HEK293T (cell line): Measurements from ENCODE around the gene WDR90.
A peak's percentile ranks its signal among the peaks of the same experiment; 100 is the strongest.

Source experiments
- CTCF ChIA-PET: fragments of 350-600 bp; formaldehyde crosslinking; extraction: SDS; loops from one replicate; lab custom pipeline; 2021; ENCODE audit warnings: antibody characterized with exemption, inconsistent platforms; lab: Yijun Ruan, JAX
- POLR2A ChIA-PET: fragments of 350-600 bp; formaldehyde crosslinking; extraction: SDS; loops from one replicate; lab custom pipeline; 2020; ENCODE audit warnings: antibody characterized with exemption, inconsistent platforms; lab: Yijun Ruan, JAX
- DNase-seq: peaks from one replicate; pipeline ENCODE4 v3.0.0; 2012; ENCODE audit warnings: mixed read lengths; ENCODE audit errors: extremely low spot score
- ARNT ChIP-seq: fragments of 450-650 bp; IDR thresholded peaks from 2 replicates; pipeline ENCODE4 v1.6.1; 2017; ENCODE audit warnings: mild to moderate bottlenecking
- BHLHE40 ChIP-seq: fragments of 450-650 bp; IDR thresholded peaks from 2 replicates; pipeline ENCODE4 v1.6.1; 2016; ENCODE audit warnings: mild to moderate bottlenecking, moderate library complexity, borderline replicate concordance
- CTBP1 ChIP-seq: fragments of 450-650 bp; IDR thresholded peaks from 2 replicates; pipeline ENCODE4 v1.6.1; 2016; ENCODE audit warnings: borderline replicate concordance
- ELF4 ChIP-seq: fragments of 450-650 bp; IDR thresholded peaks from 2 replicates; pipeline ENCODE4 v1.6.1; 2017; ENCODE audit warnings: antibody characterized with exemption
- FOXA1 ChIP-seq: fragments of 450-650 bp; IDR thresholded peaks from 2 replicates; pipeline ENCODE4 v1.6.1; 2016; ENCODE audit warnings: mild to moderate bottlenecking
- FOXK2 ChIP-seq: fragments of 450-650 bp; IDR thresholded peaks from 2 replicates; pipeline ENCODE4 v1.6.1; 2016; ENCODE audit warnings: mild to moderate bottlenecking
- FOXM1 ChIP-seq: fragments of 450-650 bp; IDR thresholded peaks from 2 replicates; pipeline ENCODE4 v1.6.1; 2017; ENCODE audit warnings: mild to moderate bottlenecking, borderline replicate concordance
- HDGF ChIP-seq: fragments of 450-650 bp; IDR thresholded peaks from 2 replicates; pipeline ENCODE4 v1.6.1; 2017; ENCODE audit warnings: antibody characterized with exemption, borderline replicate concordance
- L3MBTL2 ChIP-seq: fragments of 450-650 bp; conservative IDR thresholded peaks from 2 replicates; pipeline ENCODE4 v1.6.1; 2016; ENCODE audit warnings: mild to moderate bottlenecking
- LEF1 ChIP-seq: fragments of 450-650 bp; IDR thresholded peaks from 2 replicates; pipeline ENCODE4 v1.6.1; 2017; ENCODE audit warnings: mild to moderate bottlenecking, borderline replicate concordance
- NFRKB ChIP-seq: fragments of 450-650 bp; IDR thresholded peaks from 2 replicates; pipeline ENCODE4 v1.6.1; 2016; ENCODE audit warnings: mild to moderate bottlenecking, moderate library complexity
- PKNOX1 ChIP-seq: fragments of 450-650 bp; IDR thresholded peaks from 2 replicates; pipeline ENCODE4 v1.6.1; 2016
- SP1 ChIP-seq: fragments of 450-650 bp; IDR thresholded peaks from 2 replicates; pipeline ENCODE4 v1.6.1; 2017
- SUZ12 ChIP-seq: fragments of 450-650 bp; IDR thresholded peaks from 2 replicates; pipeline ENCODE4 v1.6.1; 2016; ENCODE audit warnings: mild to moderate bottlenecking
- TARDBP ChIP-seq: fragments of 450-650 bp; IDR thresholded peaks from 2 replicates; pipeline ENCODE4 v1.6.1; 2016
- ZNF384 ChIP-seq: fragments of 450-650 bp; IDR thresholded peaks from 2 replicates; pipeline ENCODE4 v1.6.1; 2016

Gene WDR90

GRCh38 chr16:636206-637080 lies 12.7 kb upstream of the WDR90 start, which contains the start of gene METTL26:
METTL26 (minus strand) TSS chr16:636305; CDS start chr16:636290, 15 bp downstream.
- DNase-seq = peak; percentile 89
- TF ChIP-seq TARDBP = no peak
- peak; percentile 8; the same call in 1 of the 2 replicates for TF ChIP-seq ARNT
- TF ChIP-seq NFRKB = no peak
- no peak; the same call in 1 of the 2 replicates for TF ChIP-seq FOXM1
- TF ChIP-seq FOXK2 = no peak
- no peak for TF ChIP-seq LEF1
- TF ChIP-seq L3MBTL2 = 0 out of 2 replicates have a peak, but pooled peaks have one; percentile 16
- POLR2A ChIA-PET = interaction anchor here (0.7 to 3.9 kb wide), 13 partner anchors 9 to 109 kb away, joined by 3 to 21 read pairs (median 4); partner anchors contain the start of genes CAPN15, RHOT2 and WDR90
- CTCF ChIA-PET = interaction anchor here (0.7 kb wide), 1 partner anchor 12 kb away, joined by 3 read pairs; no protein-coding TSS in a partner anchor

GRCh38 chr16:637081-638018 lies 11.8 kb upstream of the WDR90 start:
- POLR2A ChIA-PET = interaction anchor here (0.8 to 3.9 kb wide), 8 partner anchors 8 to 110 kb away, joined by 3 to 21 read pairs (median 4); partner anchors contain the start of genes CAPN15 and WDR90

GRCh38 chr16:638034-638543 lies 11.1 kb upstream of the WDR90 start:
- TF ChIP-seq ZNF384 (no peak), FOXA1 (no peak)
- ChIA-PET CTCF (interaction anchor here (1.1 kb wide), 1 partner anchor 16 kb away, joined by 4 read pairs; no protein-coding TSS in a partner anchor), POLR2A (interaction anchor here (1.1 to 3.9 kb wide), 3 partner anchors 10 to 111 kb away, joined by 3 to 21 read pairs (median 5); partner anchors contain the start of genes CAPN15 and WDR90)
- no peak for DNase-seq

More at GRCh38 chr16:637081-638018, 11.8 kb upstream of the WDR90 start:
- TF ChIP-seq NFRKB = no peak
- no peak for TF ChIP-seq ELF4
- no peak for TF ChIP-seq ZNF384
- no peak for TF ChIP-seq LEF1
- no peak for TF ChIP-seq CTBP1
- no peak for TF ChIP-seq FOXK2
- TF ChIP-seq PKNOX1 = no peak
- no peak for TF ChIP-seq SP1
- no peak for TF ChIP-seq L3MBTL2
- TF ChIP-seq FOXA1 = no peak
- TF ChIP-seq BHLHE40 = no peak
- TF ChIP-seq ARNT = no peak
- no peak for TF ChIP-seq TARDBP
- TF ChIP-seq FOXM1 = no peak
- no peak for TF ChIP-seq HDGF
- TF ChIP-seq SUZ12 = no peak
- DNase-seq = peak; percentile 96
- CTCF ChIA-PET = interaction anchor here (1.1 kb wide), 1 partner anchor 15 kb away, joined by 4 read pairs; no protein-coding TSS in a partner anchor

- no peak for DNase-seq
- POLR2A ChIA-PET = interaction anchor here (3.9 kb wide), 1 partner anchor 9 kb away, joined by 21 read pairs; no protein-coding TSS in a partner anchor
- no peak for TF ChIP-seq PKNOX1
- TF ChIP-seq HDGF = no peak
- TF ChIP-seq CTBP1 = no peak
- no peak for TF ChIP-seq NFRKB
- TF ChIP-seq SP1 = no peak
- CTCF ChIA-PET = interaction anchor here (1.1 kb wide), 1 partner anchor 17 kb away, joined by 4 read pairs; no protein-coding TSS in a partner anchor
These were observed 10.3 kb upstream of the WDR90 start for GRCh38 chr16:638836-639235.

GRCh38 chr16:640614-641013 lies 8.6 kb upstream of the WDR90 start:
- TF ChIP-seq FOXM1 = no peak
- no peak for DNase-seq
- CTCF ChIA-PET = no interaction called here
- POLR2A ChIA-PET = no interaction called here
